Endothelial cell of umbilical vein (primary cell): Measurements from ENCODE around the gene GATA2.

Experiments
- EZH2 ChIP-seq: IDR thresholded peaks from 2 replicates; pipeline ENCODE4 v1.6.1; 2012; ENCODE audit warnings: borderline replicate concordance, low read depth, mild to moderate bottlenecking, moderate library complexity, low read length, inconsistent platforms; ENCODE audit not compliant: severe bottlenecking
- JUN ChIP-seq: IDR thresholded peaks from 2 replicates; pipeline ENCODE4 v1.6.1; 2011; ENCODE audit warnings: borderline replicate concordance, low read depth; ENCODE audit not compliant: insufficient read length, insufficient read depth
- POLR2A ChIP-seq: IDR thresholded peaks from 2 replicates; pipeline ENCODE4 v1.6.1; 2012; ENCODE audit warnings: low read depth, mild to moderate bottlenecking, control low read depth, low read length
- TF ChIP-seq, protein P1 (sequence below), 2 donors: IDR thresholded peaks; 1 replicate in 1 of 2; 2 replicates in 1 of 2; pipeline ENCODE4 v1.5.1; 2011; ENCODE audit warnings: low read length in 2 of 2, mild to moderate bottlenecking in 2 of 2, moderate library complexity in 2 of 2, control low read depth in 1 of 2, inconsistent platforms in 1 of 2, low read depth in 1 of 2; ENCODE audit not compliant: insufficient read depth in 1 of 2; ENCODE audit errors: extremely low read depth in 1 of 2

DNA sequence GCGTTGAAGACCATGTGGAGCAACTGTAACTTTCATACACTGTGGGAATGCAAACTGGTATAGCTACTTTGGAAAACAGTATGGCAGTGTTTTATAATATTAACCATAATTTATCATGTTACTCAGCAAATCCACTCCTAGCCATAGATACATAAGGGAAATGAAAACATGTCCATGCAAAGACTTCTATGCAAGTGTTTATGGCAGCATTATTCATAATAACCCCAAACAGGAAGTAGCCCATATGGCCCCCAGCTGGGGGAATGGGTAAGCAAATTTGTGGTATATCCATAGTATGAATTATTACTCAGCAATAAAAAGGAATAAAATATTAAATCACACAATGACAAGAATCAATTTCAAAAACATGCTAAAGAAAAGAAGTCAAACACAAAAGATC lies 23.0 kb upstream of the GATA2 start:
- TF ChIP-seq JUN (no peak), POLR2A (no peak), EZH2 (no peak)
- TF ChIP-seq, protein P1, sequence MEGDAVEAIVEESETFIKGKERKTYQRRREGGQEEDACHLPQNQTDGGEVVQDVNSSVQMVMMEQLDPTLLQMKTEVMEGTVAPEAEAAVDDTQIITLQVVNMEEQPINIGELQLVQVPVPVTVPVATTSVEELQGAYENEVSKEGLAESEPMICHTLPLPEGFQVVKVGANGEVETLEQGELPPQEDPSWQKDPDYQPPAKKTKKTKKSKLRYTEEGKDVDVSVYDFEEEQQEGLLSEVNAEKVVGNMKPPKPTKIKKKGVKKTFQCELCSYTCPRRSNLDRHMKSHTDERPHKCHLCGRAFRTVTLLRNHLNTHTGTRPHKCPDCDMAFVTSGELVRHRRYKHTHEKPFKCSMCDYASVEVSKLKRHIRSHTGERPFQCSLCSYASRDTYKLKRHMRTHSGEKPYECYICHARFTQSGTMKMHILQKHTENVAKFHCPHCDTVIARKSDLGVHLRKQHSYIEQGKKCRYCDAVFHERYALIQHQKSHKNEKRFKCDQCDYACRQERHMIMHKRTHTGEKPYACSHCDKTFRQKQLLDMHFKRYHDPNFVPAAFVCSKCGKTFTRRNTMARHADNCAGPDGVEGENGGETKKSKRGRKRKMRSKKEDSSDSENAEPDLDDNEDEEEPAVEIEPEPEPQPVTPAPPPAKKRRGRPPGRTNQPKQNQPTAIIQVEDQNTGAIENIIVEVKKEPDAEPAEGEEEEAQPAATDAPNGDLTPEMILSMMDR (IDR thresholded peaks at IDR 0.05; ENCODE audit: extremely low read depth in 1 of 2, insufficient read depth in 1 of 2, low read depth in 1 of 2, low read length in 2 of 2) = no peak
